ENCODE measurements around the gene AJAP1.

Gene AJAP1

DNA sequence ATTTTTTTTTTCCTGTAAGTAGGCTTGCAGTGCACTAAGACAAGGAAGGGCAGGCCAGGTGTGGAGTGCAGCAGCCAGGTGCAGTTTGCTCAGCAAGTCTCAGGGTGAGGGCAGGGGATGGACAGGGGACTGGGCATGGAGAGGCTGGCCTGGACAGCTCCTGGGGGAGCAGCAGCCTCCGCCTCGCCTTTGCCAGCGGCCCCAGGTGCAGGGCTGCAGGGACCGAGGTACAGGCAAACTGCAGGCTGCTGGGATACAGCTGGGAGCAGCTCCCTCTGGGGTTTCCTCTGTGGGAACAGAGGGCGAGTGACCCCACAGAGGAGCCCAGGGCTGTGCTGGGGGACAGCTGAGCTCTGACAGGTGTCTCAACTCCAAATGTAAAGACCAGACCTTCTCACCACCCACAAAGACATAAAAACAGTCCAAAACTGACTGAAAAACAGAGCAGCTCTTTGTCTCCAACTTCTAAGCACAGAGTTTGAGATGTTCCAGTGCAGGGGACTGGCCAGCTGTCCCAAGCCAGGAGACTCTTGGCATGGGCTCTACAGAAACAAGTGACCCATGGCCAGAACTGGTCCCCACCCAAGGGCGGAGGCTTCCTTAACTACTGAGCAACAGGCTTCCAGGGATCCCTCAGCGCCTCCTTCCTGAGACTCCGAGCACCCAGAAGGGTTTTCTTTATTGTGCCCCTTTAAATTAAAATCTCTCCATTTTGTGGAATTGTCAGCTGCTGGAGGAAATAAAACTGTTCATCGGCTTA, 27.7 kb upstream of the AJAP1 start:
- no peaks in the 10 kb centered on the region for H3K9me3 ChIP-seq (ENCODE audit: control insufficient read depth, insufficient read depth, low read depth, low read length)
- TF ChIP-seq REST (tag by site-specific recombination; IDR thresholded peaks at IDR 0.05) (no peak), ZNF660 (tag by site-specific recombination; IDR thresholded peaks at IDR 0.05) (no peak), ZNF692 (tag by site-specific recombination; IDR thresholded peaks at IDR 0.05) (no peak), SCRT2 (tag by site-specific recombination; IDR thresholded peaks at IDR 0.05) (no peak), ZNF555 (tag by site-specific recombination; conservative IDR thresholded peaks at IDR 0.05) (no peak), GLI4 (tag by site-specific recombination; IDR thresholded peaks at IDR 0.05) (no peak), ZNF654 (tag by site-specific recombination; IDR thresholded peaks at IDR 0.05; ENCODE audit: low read depth) (no peak), ZNF777 (tag by site-specific recombination; IDR thresholded peaks at IDR 0.05; ENCODE audit: borderline replicate concordance) (no peak), ZBTB7A (tag by site-specific recombination; IDR thresholded peaks at IDR 0.05; ENCODE audit: low read depth) (no peak), ZNF169 (tag by site-specific recombination; IDR thresholded peaks at IDR 0.05) (no peak), ZNF561 (tag by site-specific recombination; IDR thresholded peaks at IDR 0.05; ENCODE audit: borderline replicate concordance) (no peak)
- TF ChIP-seq, protein P1, sequence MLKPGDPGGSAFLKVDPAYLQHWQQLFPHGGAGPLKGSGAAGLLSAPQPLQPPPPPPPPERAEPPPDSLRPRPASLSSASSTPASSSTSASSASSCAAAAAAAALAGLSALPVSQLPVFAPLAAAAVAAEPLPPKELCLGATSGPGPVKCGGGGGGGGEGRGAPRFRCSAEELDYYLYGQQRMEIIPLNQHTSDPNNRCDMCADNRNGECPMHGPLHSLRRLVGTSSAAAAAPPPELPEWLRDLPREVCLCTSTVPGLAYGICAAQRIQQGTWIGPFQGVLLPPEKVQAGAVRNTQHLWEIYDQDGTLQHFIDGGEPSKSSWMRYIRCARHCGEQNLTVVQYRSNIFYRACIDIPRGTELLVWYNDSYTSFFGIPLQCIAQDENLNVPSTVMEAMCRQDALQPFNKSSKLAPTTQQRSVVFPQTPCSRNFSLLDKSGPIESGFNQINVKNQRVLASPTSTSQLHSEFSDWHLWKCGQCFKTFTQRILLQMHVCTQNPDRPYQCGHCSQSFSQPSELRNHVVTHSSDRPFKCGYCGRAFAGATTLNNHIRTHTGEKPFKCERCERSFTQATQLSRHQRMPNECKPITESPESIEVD (tag by site-specific recombination; IDR thresholded peaks at IDR 0.05) = no peak
- H3K4me3 ChIP-seq (ENCODE audit: low read depth, low read length) = no peak overlapping the region
- H3K27ac ChIP-seq (ENCODE audit: extremely low read depth, low read depth, low read length) = no peak overlapping the region
- POLR2A ChIA-PET = no interaction called here
- CTCF ChIA-PET = interaction anchor here (0.6 kb wide), 1 partner anchor 988 kb away, joined by 3 read pairs; no protein-coding TSS in a partner anchor
- no peaks in the 10 kb centered on the region for H3K36me3 ChIP-seq (ENCODE audit: control insufficient read depth in 2 of 2, insufficient read depth in 1 of 2, low read length in 2 of 2)
- no peaks in the 10 kb centered on the region for H3K4me1 ChIP-seq (ENCODE audit: control insufficient read depth, insufficient read depth, low read length)

DNA sequence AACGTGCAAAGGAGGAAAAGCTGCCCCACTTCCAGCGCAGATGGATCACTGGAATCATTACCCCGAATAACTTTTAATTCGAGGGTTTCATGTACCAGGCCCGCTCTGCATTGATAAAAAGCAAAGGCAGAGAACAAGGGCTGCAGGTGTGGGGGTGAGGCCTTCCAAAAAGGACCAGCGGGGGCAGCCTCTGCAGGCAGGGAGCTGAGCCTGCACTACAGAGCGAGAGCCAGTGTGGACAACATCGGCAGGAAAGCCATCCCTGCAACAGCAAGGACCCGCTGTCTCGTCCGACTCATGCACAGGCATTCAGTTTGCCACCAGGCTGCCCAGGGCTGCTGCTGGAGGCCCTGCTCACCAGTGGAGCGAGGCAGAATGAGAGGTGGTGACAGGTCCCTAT, 27.1 kb upstream of the AJAP1 start:
- Histone ChIP-seq H3K9me3 (ENCODE audit: control insufficient read depth, insufficient read depth, low read depth, low read length) (no peaks in the 10 kb centered on the region), H3K4me3 (ENCODE audit: low read depth, low read length) (no peak overlapping the region), H3K4me1 (ENCODE audit: control insufficient read depth, insufficient read depth, low read length) (no peaks in the 10 kb centered on the region), H3K27ac (ENCODE audit: extremely low read depth, low read depth, low read length) (no peak overlapping the region), H3K36me3 (ENCODE audit: control insufficient read depth in 2 of 2, insufficient read depth in 1 of 2, low read length in 2 of 2) (no peaks in the 10 kb centered on the region)
- POLR2A ChIA-PET = no interaction called here
- CTCF ChIA-PET = no interaction called here
- TF ChIP-seq ZNF777 (tag by site-specific recombination; IDR thresholded peaks at IDR 0.05; ENCODE audit: borderline replicate concordance) (no peak), ZNF558 (tag by site-specific recombination; IDR thresholded peaks at IDR 0.05) (no peak), HOXA7 (CRISPR knock-in tag; IDR thresholded peaks at IDR 0.05; ENCODE audit: borderline replicate concordance) (no peak), ZNF391 (tag by site-specific recombination; IDR thresholded peaks at IDR 0.05; ENCODE audit: borderline replicate concordance, low read depth) (no peak), ZNF658 (tag by site-specific recombination; IDR thresholded peaks at IDR 0.05) (no peak), OSR2 (tag by site-specific recombination; IDR thresholded peaks at IDR 0.05) (no peak), ZNF174 (tag by site-specific recombination; IDR thresholded peaks at IDR 0.05) (no peak), GLI4 (tag by site-specific recombination; IDR thresholded peaks at IDR 0.05) (no peak), ZNF311 (tag by site-specific recombination; IDR thresholded peaks at IDR 0.05; ENCODE audit: borderline replicate concordance) (no peak), ZFP41 (tag by site-specific recombination; IDR thresholded peaks at IDR 0.05; ENCODE audit: borderline replicate concordance) (no peak), ZNF335 (tag by site-specific recombination; conservative IDR thresholded peaks at IDR 0.05) (no peak), ZNF341 (tag by site-specific recombination; IDR thresholded peaks at IDR 0.05; ENCODE audit: low read depth) (no peak)
- TF ChIP-seq, protein P2, sequence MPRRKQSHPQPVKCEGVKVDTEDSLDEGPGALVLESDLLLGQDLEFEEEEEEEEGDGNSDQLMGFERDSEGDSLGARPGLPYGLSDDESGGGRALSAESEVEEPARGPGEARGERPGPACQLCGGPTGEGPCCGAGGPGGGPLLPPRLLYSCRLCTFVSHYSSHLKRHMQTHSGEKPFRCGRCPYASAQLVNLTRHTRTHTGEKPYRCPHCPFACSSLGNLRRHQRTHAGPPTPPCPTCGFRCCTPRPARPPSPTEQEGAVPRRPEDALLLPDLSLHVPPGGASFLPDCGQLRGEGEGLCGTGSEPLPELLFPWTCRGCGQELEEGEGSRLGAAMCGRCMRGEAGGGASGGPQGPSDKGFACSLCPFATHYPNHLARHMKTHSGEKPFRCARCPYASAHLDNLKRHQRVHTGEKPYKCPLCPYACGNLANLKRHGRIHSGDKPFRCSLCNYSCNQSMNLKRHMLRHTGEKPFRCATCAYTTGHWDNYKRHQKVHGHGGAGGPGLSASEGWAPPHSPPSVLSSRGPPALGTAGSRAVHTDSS (tag by site-specific recombination; IDR thresholded peaks at IDR 0.05) = no peak
